Mesendoderm (in vitro differentiated cells): ENCODE measurements around the gene YWHAE.
"Not testable (repeated sequence)": the region's sequence is repeated elsewhere in the genome, so short reads cannot be mapped to it uniquely, and the experiment has no call there.

Experiments used
- DNase-seq: peaks from one replicate; pipeline ENCODE4 v3.0.0; 2013
- H2AK5ac ChIP-seq: 2 replicates; pipeline ENCODE4 v1.6.1; 2013; ENCODE audit warnings: low read length, inconsistent platforms
- H2BK120ac ChIP-seq: 2 replicates; pipeline ENCODE4 v1.6.1; 2013; ENCODE audit warnings: low read depth, mild to moderate bottlenecking, low read length, moderate library complexity, mixed read lengths
- H2BK15ac ChIP-seq: replicated peaks from 2 replicates; pipeline ENCODE4 v1.6.1; 2013; ENCODE audit warnings: low read depth, mild to moderate bottlenecking, moderate library complexity
- H2BK5ac ChIP-seq: 2 replicates; pipeline ENCODE4 v1.6.1; 2013; ENCODE audit warnings: low read length, inconsistent platforms
- H3K18ac ChIP-seq: 2 replicates; pipeline ENCODE4 v1.6.1; 2013; ENCODE audit warnings: mild to moderate bottlenecking, low read length, mixed read lengths
- H3K23ac ChIP-seq: one replicate; pipeline ENCODE4 v1.6.1; 2013; ENCODE audit warnings: low read length
- H3K27ac ChIP-seq: 2 replicates; pipeline ENCODE4 v1.5.1; 2013; ENCODE audit warnings: low read depth, mild to moderate bottlenecking, inconsistent platforms, low read length, moderate library complexity
- H3K27me3 ChIP-seq: 2 replicates; pipeline ENCODE4 v1.6.1; 2013; ENCODE audit warnings: low read length, control low read depth, mild to moderate bottlenecking, inconsistent platforms; ENCODE audit not compliant: insufficient read depth, poor library complexity
- H3K36me3 ChIP-seq: 2 replicates; pipeline ENCODE4 v1.6.1; 2013; ENCODE audit warnings: low read length, inconsistent platforms; ENCODE audit not compliant: control insufficient read depth, insufficient read depth
- H3K4ac ChIP-seq: one replicate; pipeline ENCODE4 v1.6.1; 2013; ENCODE audit warnings: low read depth, mild to moderate bottlenecking, low read length, moderate library complexity
- H3K4me1 ChIP-seq: 2 replicates; pipeline ENCODE4 v1.6.1; 2013; ENCODE audit warnings: low read depth, low read length, inconsistent platforms; ENCODE audit not compliant: control insufficient read depth
- H3K4me2 ChIP-seq: 2 replicates; pipeline ENCODE4 v1.6.1; 2013; ENCODE audit warnings: low read length
- H3K4me3 ChIP-seq: 2 replicates; pipeline ENCODE4 v1.5.1; 2013; ENCODE audit warnings: mild to moderate bottlenecking, low read length
- H3K56ac ChIP-seq: one replicate; pipeline ENCODE4 v1.6.1; 2013; ENCODE audit warnings: low read length
- H3K79me1 ChIP-seq: 2 replicates; pipeline ENCODE4 v1.6.1; 2013; ENCODE audit warnings: low read length, inconsistent platforms
- H3K79me2 ChIP-seq: 2 replicates; pipeline ENCODE4 v1.6.1; 2013; ENCODE audit warnings: mild to moderate bottlenecking, low read length; ENCODE audit not compliant: control insufficient read depth, insufficient read depth
- H3K9ac ChIP-seq: 2 replicates; pipeline ENCODE4 v1.6.1; 2013; ENCODE audit warnings: low read length, inconsistent platforms
- H4K5ac ChIP-seq: one replicate; pipeline ENCODE4 v1.6.1; 2013; ENCODE audit warnings: low read length
- H4K8ac ChIP-seq: one replicate; pipeline ENCODE4 v1.6.1; 2013; ENCODE audit warnings: low read depth, mild to moderate bottlenecking, control low read depth, low read length, moderate library complexity
- WGBS: extraction: QIAGEN DNeasy Blood & Tissue Kit; methylation state at CpG from one replicate; pipeline ENCODE4 v1.1.7; 2013; ENCODE audit warnings: low lambda C conversion rate, missing lambda C conversion rate; ENCODE audit not compliant: insufficient coverage; ENCODE audit errors: extremely low coverage; 5-methylcytosine and 5-hydroxymethylcytosine counted together

Gene YWHAE

DNA sequence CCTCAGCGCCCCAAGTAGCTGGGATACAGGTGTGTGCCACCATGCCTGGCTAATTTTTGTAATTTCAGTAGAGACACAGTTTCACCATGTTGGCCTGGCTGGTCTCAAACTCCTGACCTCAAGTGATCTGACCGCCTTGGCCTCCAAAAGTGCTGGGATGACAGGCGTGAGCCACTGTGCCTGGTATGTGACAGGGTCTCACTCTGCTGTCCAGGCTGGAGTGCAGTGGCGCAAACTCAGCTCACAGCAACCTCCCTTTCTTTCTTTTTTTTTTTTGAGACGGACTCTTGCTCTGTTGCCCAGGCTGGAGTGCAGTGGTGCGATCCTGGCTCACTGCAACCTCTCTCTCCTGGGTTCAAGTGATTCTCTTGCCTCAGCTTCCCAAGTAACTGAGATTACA lies 42.7 kb upstream of the YWHAE start:
- H2BK120ac ChIP-seq, H3K56ac ChIP-seq, H3K27me3 ChIP-seq, H3K9ac ChIP-seq, H2BK15ac ChIP-seq, H3K4me2 ChIP-seq, H3K23ac ChIP-seq, H4K5ac ChIP-seq, H3K4me3 ChIP-seq, DNase-seq, H2BK5ac ChIP-seq, H3K4me1 ChIP-seq, H3K36me3 ChIP-seq, H4K8ac ChIP-seq, H3K4ac ChIP-seq, H2AK5ac ChIP-seq, H3K27ac ChIP-seq, H3K18ac ChIP-seq: not testable (repeated sequence)
- no CpG with 5 or more reads among the region's 6 CpGs for WGBS
- peaks cover 15% of the 10 kb centered on the region for H3K79me1 ChIP-seq
- peaks cover 60% of the 10 kb centered on the region for H3K79me2 ChIP-seq

DNA sequence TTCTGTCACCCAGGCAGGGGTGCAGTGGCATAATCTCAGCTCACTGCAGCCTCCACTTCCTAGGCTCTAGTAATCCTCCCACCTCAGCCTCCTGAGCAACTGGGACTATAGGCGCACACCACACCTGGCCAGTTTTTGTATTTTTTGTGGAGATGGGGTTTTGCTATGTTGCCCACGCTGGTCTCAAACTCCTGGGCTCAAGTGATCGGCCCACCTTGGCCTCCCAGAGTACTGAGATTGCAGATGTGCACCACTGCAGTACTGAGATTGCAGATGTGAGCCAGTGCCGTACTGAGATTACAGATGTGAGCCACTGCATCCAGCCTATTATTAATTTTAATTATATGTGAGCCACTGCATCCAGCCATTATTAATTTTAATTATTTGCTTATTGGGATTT lies 42.2 kb upstream of the YWHAE start:
- H2BK120ac ChIP-seq, result no peak overlapping the region
- no peak overlapping the region for H3K23ac ChIP-seq
- no peak overlapping the region for H2BK5ac ChIP-seq
- H3K4me1 ChIP-seq, result no peaks in the 10 kb centered on the region
- no CpG with 5 or more reads among the region's 4 CpGs for WGBS
- no peak overlapping the region for H2BK15ac ChIP-seq
- no peaks in the 10 kb centered on the region for H3K27me3 ChIP-seq
- no peak overlapping the region for H4K5ac ChIP-seq
- no peak overlapping the region for H2AK5ac ChIP-seq
- no peak for DNase-seq
- H3K56ac ChIP-seq, result no peak overlapping the region
- no peak overlapping the region for H3K4ac ChIP-seq
- no peak overlapping the region for H3K18ac ChIP-seq
- no peak overlapping the region for H3K27ac ChIP-seq
- no peaks in the 10 kb centered on the region for H3K36me3 ChIP-seq
- H3K79me2 ChIP-seq, result peaks cover 55% of the 10 kb centered on the region
- H3K4me2 ChIP-seq, result no peak overlapping the region
- peaks cover 14% of the 10 kb centered on the region for H3K79me1 ChIP-seq
- no peak overlapping the region for H3K9ac ChIP-seq
- H3K4me3 ChIP-seq, result no peak overlapping the region
- H4K8ac ChIP-seq, result no peak overlapping the region

DNA sequence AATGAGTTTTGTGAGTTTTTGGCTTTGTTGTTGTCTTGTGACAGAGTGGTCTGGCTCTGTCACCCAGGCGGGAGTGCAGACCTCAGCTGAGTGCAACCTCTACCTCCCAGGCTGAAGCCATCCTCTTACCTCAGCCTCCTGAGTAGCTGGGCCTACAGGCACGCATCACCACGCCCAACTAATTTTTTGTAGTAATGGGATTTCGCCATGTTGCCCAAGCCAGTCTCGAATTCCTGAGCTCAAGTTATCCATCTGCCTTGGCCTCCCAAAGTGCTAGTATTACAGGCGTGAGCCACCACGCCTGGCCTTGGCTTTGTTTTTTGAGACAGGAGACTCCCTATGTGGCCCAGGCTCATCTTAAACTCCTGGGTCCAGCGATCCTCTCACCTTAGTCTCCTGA lies 40.9 kb upstream of the YWHAE start:
- no peak overlapping the region for H3K9ac ChIP-seq
- no peak overlapping the region for H3K27ac ChIP-seq
- H2BK15ac ChIP-seq, result no peak overlapping the region
- no peak overlapping the region for H3K56ac ChIP-seq
- H2BK120ac ChIP-seq, result no peak overlapping the region
- H3K36me3 ChIP-seq, result peaks cover 2% of the 10 kb centered on the region
- H3K4me1 ChIP-seq, result no peaks in the 10 kb centered on the region
- peaks cover 13% of the 10 kb centered on the region for H3K79me1 ChIP-seq
- peaks cover 49% of the 10 kb centered on the region for H3K79me2 ChIP-seq
- no peaks in the 10 kb centered on the region for H3K27me3 ChIP-seq
- no peak overlapping the region for H2AK5ac ChIP-seq
- H3K23ac ChIP-seq, result no peak overlapping the region
- no peak for DNase-seq
- no peak overlapping the region for H3K4me2 ChIP-seq
- H4K5ac ChIP-seq, result no peak overlapping the region
- no peak overlapping the region for H3K4ac ChIP-seq
- H3K18ac ChIP-seq, result no peak overlapping the region
- no peak overlapping the region for H2BK5ac ChIP-seq
- no peak overlapping the region for H4K8ac ChIP-seq
- H3K4me3 ChIP-seq, result no peak overlapping the region
- WGBS, result no CpG with 5 or more reads among the region's 8 CpGs

DNA sequence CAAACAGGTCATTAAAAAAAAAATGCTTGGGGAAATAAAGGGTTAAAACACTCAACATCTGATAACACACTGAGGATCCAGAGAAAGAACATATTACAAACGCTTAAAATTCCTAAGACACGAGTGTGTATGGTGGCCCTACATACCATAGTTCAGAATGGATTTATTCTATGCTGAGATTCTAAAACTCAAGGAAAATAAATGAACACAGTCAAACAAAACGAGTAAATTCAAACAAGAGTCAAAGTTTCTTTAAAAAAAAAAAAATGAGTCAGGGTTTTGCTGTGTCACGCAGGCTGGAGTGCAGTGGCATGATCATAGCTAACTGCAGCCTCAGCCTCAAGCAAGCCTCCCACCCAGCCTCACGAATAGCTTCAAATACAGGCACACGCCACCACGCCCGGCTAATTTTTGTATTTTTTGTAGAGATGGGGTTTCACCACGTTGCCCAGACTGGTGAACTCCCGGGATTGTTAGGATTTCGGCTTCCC lies 38.6 kb upstream of the YWHAE start:
- H3K36me3 ChIP-seq, result peaks cover 6% of the 10 kb centered on the region
- no peak overlapping the region for H2BK15ac ChIP-seq
- no peak overlapping the region for H3K4me2 ChIP-seq
- WGBS, result no CpG with 5 or more reads among the region's 11 CpGs
- no peak overlapping the region for H3K18ac ChIP-seq
- no peak overlapping the region for H2BK5ac ChIP-seq
- no peak overlapping the region for H4K5ac ChIP-seq
- H4K8ac ChIP-seq, result no peak overlapping the region
- H3K27ac ChIP-seq, result no peak overlapping the region
- H3K23ac ChIP-seq, result no peak overlapping the region
- peak; percentile 71 for DNase-seq
- no peak overlapping the region for H2BK120ac ChIP-seq
- H3K9ac ChIP-seq, result no peak overlapping the region
- no peak overlapping the region for H3K4ac ChIP-seq
- no peak overlapping the region for H3K4me3 ChIP-seq
- peaks cover 43% of the 10 kb centered on the region for H3K79me2 ChIP-seq
- no peak overlapping the region for H3K56ac ChIP-seq
- peaks cover 17% of the 10 kb centered on the region for H3K79me1 ChIP-seq
- H3K27me3 ChIP-seq, result no peaks in the 10 kb centered on the region
- no peaks in the 10 kb centered on the region for H3K4me1 ChIP-seq
- H2AK5ac ChIP-seq, result no peak overlapping the region

DNA sequence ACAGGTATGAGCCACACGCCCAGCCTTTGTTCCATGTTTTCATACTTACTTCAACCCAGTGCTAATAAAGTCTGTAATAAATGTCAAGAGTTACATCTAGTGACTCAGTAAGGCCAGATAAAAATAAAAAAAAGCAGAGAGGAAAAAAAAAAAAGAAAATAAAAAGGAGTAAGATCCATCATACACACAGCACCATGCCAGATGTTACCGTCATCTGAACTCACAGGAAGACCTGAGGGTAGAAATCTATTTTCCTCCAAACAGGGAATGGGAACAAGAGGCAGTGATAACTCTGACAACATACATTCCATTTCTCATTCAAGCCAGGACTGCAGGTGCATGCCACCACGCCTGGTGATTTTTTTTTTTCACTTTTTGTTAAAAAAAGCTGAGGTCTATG lies 35.3 kb upstream of the YWHAE start:
- Histone ChIP-seq H3K79me1 (peaks cover 20% of the 10 kb centered on the region), H3K79me2 (peaks cover 44% of the 10 kb centered on the region), H3K27me3 (no peaks in the 10 kb centered on the region), H2BK5ac (no peak overlapping the region), H3K4ac (no peak overlapping the region), H2AK5ac (no peak overlapping the region), H4K5ac (no peak overlapping the region), H4K8ac (no peak overlapping the region), H3K56ac (no peak overlapping the region), H2BK15ac (no peak overlapping the region), H3K23ac (no peak overlapping the region), H2BK120ac (no peak overlapping the region), H3K36me3 (peaks cover 6% of the 10 kb centered on the region), H3K4me2 (no peak overlapping the region), H3K4me3 (no peak overlapping the region), H3K27ac (no peak overlapping the region), H3K18ac (no peak overlapping the region), H3K9ac (no peak overlapping the region), H3K4me1 (no peaks in the 10 kb centered on the region)
- WGBS, result no CpG with 5 or more reads among the region's 3 CpGs
- no peak for DNase-seq

DNA sequence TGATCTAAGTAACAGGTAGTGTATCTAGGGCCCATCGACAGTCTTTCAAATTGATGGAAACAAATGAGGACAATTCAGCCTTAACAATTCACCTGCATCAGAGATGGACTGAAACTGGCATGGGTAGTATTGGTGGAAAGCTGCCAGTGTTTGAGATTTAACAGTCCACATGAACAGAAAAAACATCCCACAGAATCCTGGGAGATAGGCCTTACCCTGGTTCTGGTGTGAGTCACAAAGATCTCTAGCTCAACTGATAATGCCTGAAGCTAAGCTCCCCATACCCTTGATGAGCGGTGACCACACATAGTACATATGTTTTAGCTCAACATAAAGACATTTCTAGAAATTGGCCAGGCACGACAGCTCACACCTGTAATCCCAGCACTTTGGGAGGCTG lies 34.1 kb upstream of the YWHAE start:
- Histone ChIP-seq H3K4ac (no peak overlapping the region), H2AK5ac (no peak overlapping the region), H2BK15ac (no peak overlapping the region), H4K5ac (no peak overlapping the region), H3K4me1 (no peaks in the 10 kb centered on the region), H4K8ac (no peak overlapping the region), H3K4me2 (no peak overlapping the region), H2BK120ac (no peak overlapping the region), H3K4me3 (no peak overlapping the region), H3K36me3 (peaks cover 6% of the 10 kb centered on the region), H3K27me3 (no peaks in the 10 kb centered on the region), H3K56ac (no peak overlapping the region), H3K79me1 (peaks cover 20% of the 10 kb centered on the region), H3K18ac (no peak overlapping the region), H3K23ac (no peak overlapping the region), H3K27ac (no peak overlapping the region), H3K9ac (no peak overlapping the region), H2BK5ac (no peak overlapping the region), H3K79me2 (peaks cover 41% of the 10 kb centered on the region)
- no CpG with 5 or more reads among the region's 3 CpGs for WGBS
- no peak for DNase-seq
